MM.1S (cell line): ENCODE measurements around the gene PLEKHM3.

Source experiments
- DNase-seq: peaks from one replicate; pipeline ENCODE4 v3.0.0-alpha.2; 2015
- H2AFZ ChIP-seq: fragments of 300-600 bp; sonication (generic); 2 replicates; pipeline ENCODE4 v1.6.0; 2016; ENCODE audit warnings: antibody characterized with exemption, low read length
- H3F3A ChIP-seq: fragments of 300-600 bp; sonication (generic); 2 replicates; pipeline ENCODE4 v1.6.1; 2016; ENCODE audit warnings: mild to moderate bottlenecking, antibody characterized with exemption, low read length, moderate library complexity, mixed read lengths; ENCODE audit not compliant: insufficient read depth
- H3K27ac ChIP-seq: fragments of 300-600 bp; sonication (generic); 2 replicates; pipeline ENCODE4 v1.5.1; 2016; ENCODE audit warnings: mild to moderate bottlenecking, low read length
- H3K27me3 ChIP-seq: fragments of 300-600 bp; sonication (generic); replicated peaks from 2 replicates; pipeline ENCODE4 v1.6.0; 2016; ENCODE audit warnings: low read length; ENCODE audit not compliant: insufficient read depth
- H3K36me3 ChIP-seq: fragments of 300-600 bp; sonication (generic); replicated peaks from 2 replicates; pipeline ENCODE4 v1.6.1; 2016; ENCODE audit warnings: mild to moderate bottlenecking, low read length, mixed read lengths; ENCODE audit not compliant: insufficient read depth
- H3K4me1 ChIP-seq: fragments of 300-600 bp; sonication (generic); 2 replicates; pipeline ENCODE4 v1.6.1; 2016; ENCODE audit warnings: low read length, mixed read lengths
- H3K4me2 ChIP-seq: fragments of 300-600 bp; sonication (generic); 2 replicates; pipeline ENCODE4 v1.6.0; 2016; ENCODE audit warnings: low read depth, low read length
- H3K4me3 ChIP-seq: fragments of 300-600 bp; sonication (generic); 2 replicates; pipeline ENCODE4 v1.5.1; 2016; ENCODE audit warnings: low read length, mixed read lengths
- H3K79me2 ChIP-seq: fragments of 300-600 bp; sonication (generic); 2 replicates; pipeline ENCODE4 v1.6.1; 2016; ENCODE audit warnings: mixed run types, low read length, mixed read lengths
- H3K9ac ChIP-seq: fragments of 300-600 bp; sonication (generic); 2 replicates; pipeline ENCODE4 v1.6.1; 2016; ENCODE audit warnings: low read length, mixed read lengths
- H3K9me2 ChIP-seq: fragments of 300-600 bp; sonication (generic); replicated peaks from 2 replicates; pipeline ENCODE4 v1.6.1; 2016; ENCODE audit warnings: mild to moderate bottlenecking, low read length, mixed read lengths; ENCODE audit not compliant: insufficient read depth
- H3K9me3 ChIP-seq: fragments of 300-600 bp; sonication (generic); replicated peaks from 2 replicates; pipeline ENCODE4 v1.6.1; 2016; ENCODE audit warnings: mild to moderate bottlenecking, low read length, mixed read lengths; ENCODE audit not compliant: insufficient read depth
- H4K20me1 ChIP-seq: fragments of 300-600 bp; sonication (generic); 2 replicates; pipeline ENCODE4 v1.6.1; 2016; ENCODE audit warnings: mild to moderate bottlenecking, low read length, moderate library complexity, mixed read lengths; ENCODE audit not compliant: insufficient read depth
- CTCF ChIP-seq: fragments of 300-600 bp; sonication (generic); IDR thresholded peaks from 2 replicates; pipeline ENCODE4 v1.5.1; 2016; ENCODE audit warnings: antibody characterized with exemption, low read length, mixed read lengths
- EZH2 ChIP-seq: fragments of 300-600 bp; sonication (generic); optimal IDR thresholded peaks from 2 replicates; pipeline ENCODE3; 2017; ENCODE audit warnings: low read depth, mild to moderate bottlenecking, antibody characterized with exemption, low read length, mixed read lengths
- EZH2phosphoT487 ChIP-seq: fragments of 300-600 bp; sonication (generic); IDR thresholded peaks from 2 replicates; pipeline ENCODE4 v1.6.1; 2018; ENCODE audit warnings: antibody characterized with exemption, low read length

Gene PLEKHM3

GRCh38 chr2:207914716-207915115 is 110.6 kb downstream of the PLEKHM3 start:
- no peaks in the 10 kb centered on the region for H3K27me3 ChIP-seq

GRCh38 chr2:207913772-207914358 is 111.5 kb downstream of the PLEKHM3 start:
- DNase-seq = no peak
- Histone ChIP-seq H3K27ac (no peak overlapping the region), H3K9me3 (no peaks in the 10 kb centered on the region)

More at GRCh38 chr2:207914716-207915115, 110.6 kb downstream of the PLEKHM3 start:
- H3K4me1 ChIP-seq = no peaks in the 10 kb centered on the region
- H3K36me3 ChIP-seq = no peaks in the 10 kb centered on the region
- H3K9me3 ChIP-seq = no peaks in the 10 kb centered on the region
- no peaks in the 10 kb centered on the region for H3K79me2 ChIP-seq
- H3K4me2 ChIP-seq = no peak overlapping the region
- H3K27ac ChIP-seq = no peak overlapping the region
- TF ChIP-seq EZH2 (no peak), EZH2phosphoT487 (no peak), CTCF (no peak)
- no peak for DNase-seq
- H3K9ac ChIP-seq = no peak overlapping the region
- no peak overlapping the region for H3K4me3 ChIP-seq
- no peaks in the 10 kb centered on the region for H3K9me2 ChIP-seq
- H4K20me1 ChIP-seq = no peaks in the 10 kb centered on the region
- no peaks in the 10 kb centered on the region for H3F3A ChIP-seq
- H2AFZ ChIP-seq = no peak overlapping the region

GRCh38 chr2:207911856-207912255 is 113.5 kb downstream of the PLEKHM3 start:
- Histone ChIP-seq H3K27ac (no peak overlapping the region), H3K27me3 (no peaks in the 10 kb centered on the region), H3K4me3 (no peak overlapping the region), H3K9me2 (no peaks in the 10 kb centered on the region), H3F3A (no peaks in the 10 kb centered on the region), H4K20me1 (no peaks in the 10 kb centered on the region), H3K9me3 (no peaks in the 10 kb centered on the region), H3K9ac (no peak overlapping the region), H3K4me1 (no peaks in the 10 kb centered on the region), H3K79me2 (no peaks in the 10 kb centered on the region), H3K36me3 (no peaks in the 10 kb centered on the region), H3K4me2 (no peak overlapping the region), H2AFZ (no peak overlapping the region)
- DNase-seq = no peak
- TF ChIP-seq EZH2phosphoT487 (no peak), CTCF (no peak), EZH2 (no peak)

More at GRCh38 chr2:207913772-207914358, 111.5 kb downstream of the PLEKHM3 start:
- Histone ChIP-seq H3K4me2 (no peak overlapping the region), H3K9ac (no peak overlapping the region), H3F3A (no peaks in the 10 kb centered on the region), H3K4me1 (no peaks in the 10 kb centered on the region), H3K27me3 (no peaks in the 10 kb centered on the region), H3K9me2 (no peaks in the 10 kb centered on the region), H2AFZ (no peak overlapping the region), H3K4me3 (no peak overlapping the region), H4K20me1 (no peaks in the 10 kb centered on the region), H3K79me2 (no peaks in the 10 kb centered on the region), H3K36me3 (no peaks in the 10 kb centered on the region)
- TF ChIP-seq CTCF (no peak), EZH2 (no peak), EZH2phosphoT487 (no peak)
